ENCODE data around the gene CBLB.

CBLB gene

GRCh38 chr3:105867712-105868430 is 941 bp downstream of the CBLB start:
- in situ Hi-C loops (cut with MboI; ENCODE audit: low sequenced_read_pairs, unreplicated experiment): loop anchor here (25.0 kb wide), 2 partner anchors 319 to 744 kb away; no protein-coding TSS in a partner anchor
- no peak for TF ChIP-seq CTCF (IDR thresholded peaks at IDR 0.05; ENCODE audit: borderline replicate concordance, control extremely low read depth, extremely low read depth, insufficient read depth, missing control alignments)
- DNase-seq (ENCODE audit: low spot score): no peak

- TF ChIP-seq CTCF (IDR thresholded peaks at IDR 0.05; ENCODE audit: borderline replicate concordance, control extremely low read depth, extremely low read depth, insufficient read depth, missing control alignments): no peak
- in situ Hi-C loops (cut with MboI; ENCODE audit: low sequenced_read_pairs, unreplicated experiment): loop anchor here (25.0 kb wide), 2 partner anchors 320 to 745 kb away; no protein-coding TSS in a partner anchor
- DNase-seq (ENCODE audit: low spot score): peak; percentile 48
Observed at GRCh38 chr3:105866656-105867653, 1.9 kb downstream of the CBLB start.

GRCh38 chr3:105865867-105866350 is 2.9 kb downstream of the CBLB start:
- DNase-seq (ENCODE audit: low spot score): no peak
- TF ChIP-seq CTCF (IDR thresholded peaks at IDR 0.05; ENCODE audit: borderline replicate concordance, control extremely low read depth, extremely low read depth, insufficient read depth, missing control alignments): no peak

GRCh38 chr3:105865016-105865623 is 3.7 kb downstream of the CBLB start:
- TF ChIP-seq CTCF (IDR thresholded peaks at IDR 0.05; ENCODE audit: borderline replicate concordance, control extremely low read depth, extremely low read depth, insufficient read depth, missing control alignments): no peak
- in situ Hi-C loops (cut with MboI; ENCODE audit: low sequenced_read_pairs, unreplicated experiment): loop anchor here (25.0 kb wide), 2 partner anchors 322 to 747 kb away; no protein-coding TSS in a partner anchor
- DNase-seq (ENCODE audit: low spot score): no peak

More at GRCh38 chr3:105865867-105866350, 2.9 kb downstream of the CBLB start:
- in situ Hi-C loops (cut with MboI; ENCODE audit: low sequenced_read_pairs, unreplicated experiment): loop anchor here (25.0 kb wide), 2 partner anchors 321 to 746 kb away; no protein-coding TSS in a partner anchor

GRCh38 chr3:105864212-105864611 is 4.6 kb downstream of the CBLB start:
- TF ChIP-seq CTCF (IDR thresholded peaks at IDR 0.05; ENCODE audit: borderline replicate concordance, control extremely low read depth, extremely low read depth, insufficient read depth, missing control alignments): no peak
- in situ Hi-C loops (cut with MboI; ENCODE audit: low sequenced_read_pairs, unreplicated experiment): loop anchor here (25.0 kb wide), 2 partner anchors 323 to 748 kb away; no protein-coding TSS in a partner anchor
- DNase-seq (ENCODE audit: low spot score): no peak

- no peak for DNase-seq (ENCODE audit: low spot score)
- in situ Hi-C loops (cut with MboI; ENCODE audit: low sequenced_read_pairs, unreplicated experiment): loop anchor here (25.0 kb wide), 2 partner anchors 324 to 749 kb away; no protein-coding TSS in a partner anchor
- TF ChIP-seq CTCF (IDR thresholded peaks at IDR 0.05; ENCODE audit: borderline replicate concordance, control extremely low read depth, extremely low read depth, insufficient read depth, missing control alignments): no peak
Observed at GRCh38 chr3:105863608-105864007, 5.2 kb downstream of the CBLB start.
